HG03039 (cell line): ENCODE data around the gene ST6GAL1.
A peak's percentile ranks its signal among the peaks of the same experiment; 100 is the strongest.

Experiments
- ATAC-seq: cut with Tn5 transposase; IDR thresholded peaks from one replicate; pipeline ENCODE4 v1.9.1; 2021; ENCODE audit warnings: mild to moderate bottlenecking, moderate library complexity; ENCODE audit not compliant: unreplicated experiment

ST6GAL1 gene

DNA sequence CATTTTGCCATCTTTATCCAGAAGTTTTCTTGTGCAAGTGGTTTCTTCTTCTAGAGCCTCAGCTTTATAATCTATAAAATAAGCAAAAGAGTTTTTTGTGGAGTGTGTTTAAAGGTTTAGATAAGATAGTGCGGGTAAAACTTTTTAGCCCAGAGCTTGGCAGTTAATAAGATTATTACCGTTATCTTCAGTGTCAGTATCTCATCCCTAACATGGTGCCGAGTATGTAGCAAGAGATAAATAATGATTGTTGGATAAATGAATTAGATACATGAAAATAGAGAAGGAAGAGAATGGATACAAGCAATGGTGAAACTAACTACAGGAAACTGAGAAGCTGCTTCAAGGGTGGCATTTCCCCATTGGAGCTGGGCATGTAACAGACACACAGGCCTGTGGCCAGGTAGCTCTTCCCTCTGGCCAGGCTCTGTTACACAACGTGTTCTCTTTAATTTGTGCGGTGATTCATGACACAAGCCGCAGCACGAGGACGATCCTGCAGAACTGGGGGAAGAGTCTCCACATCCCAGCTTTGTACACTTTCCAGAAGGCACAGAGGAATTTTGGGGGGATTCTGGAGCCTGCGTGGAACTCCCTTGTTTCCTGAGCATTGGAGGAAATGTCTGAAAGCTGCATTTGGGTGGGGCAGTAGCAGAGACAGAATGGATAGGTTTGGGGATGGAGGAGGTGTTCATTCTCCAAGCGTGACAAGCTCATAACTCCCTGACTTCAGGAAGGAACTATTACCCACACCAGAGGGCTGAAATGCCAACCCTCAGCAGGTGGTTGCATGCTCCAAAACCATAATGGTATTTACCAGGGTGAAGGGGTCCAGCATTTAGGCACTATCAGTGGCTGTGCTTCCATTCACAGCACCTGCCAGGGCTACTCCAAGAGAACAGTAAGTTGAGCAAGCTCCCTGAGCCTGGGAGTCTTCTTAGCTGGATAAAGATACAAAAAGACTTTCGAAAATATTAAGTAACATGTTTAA lies 14.2 kb upstream of the ST6GAL1 start:
- ATAC-seq: no peak

DNA sequence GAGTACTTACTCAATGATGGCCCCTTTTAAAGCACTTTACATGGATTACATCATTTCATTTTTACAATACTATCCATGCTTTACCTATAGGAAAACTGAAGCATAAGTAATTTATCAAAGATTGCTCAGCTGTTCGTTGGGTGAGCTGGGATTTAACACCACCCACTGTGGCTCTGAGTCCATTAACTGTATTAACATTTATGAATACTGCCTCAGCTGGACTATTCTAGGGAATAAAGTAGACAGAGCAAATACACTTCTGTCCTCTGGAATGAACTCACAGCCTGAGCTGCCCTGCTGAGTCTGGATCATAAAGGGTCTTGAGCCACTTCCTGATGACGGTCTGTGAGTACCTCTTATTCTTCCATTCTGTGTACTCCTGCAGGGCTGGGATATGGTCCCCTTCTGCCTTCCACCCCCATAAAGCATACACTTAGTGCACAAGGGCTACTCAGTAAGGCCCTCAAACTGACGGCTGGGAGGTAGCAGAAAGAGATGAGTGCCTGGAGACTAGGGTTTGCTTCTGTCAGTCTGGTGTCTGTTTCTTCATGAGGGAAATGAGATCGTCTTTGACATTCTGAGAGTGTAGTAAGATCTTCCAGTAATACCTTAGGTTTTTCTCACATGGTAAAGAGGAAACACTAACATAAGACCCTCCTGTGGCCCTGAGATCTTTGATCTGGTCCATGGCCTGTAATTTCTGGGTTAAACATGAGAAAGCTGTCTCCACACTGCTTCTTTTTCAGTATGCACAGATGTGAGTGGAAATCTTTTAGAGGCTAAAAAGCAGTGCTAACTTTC lies 12.6 kb upstream of the ST6GAL1 start:
- no peak for ATAC-seq

DNA sequence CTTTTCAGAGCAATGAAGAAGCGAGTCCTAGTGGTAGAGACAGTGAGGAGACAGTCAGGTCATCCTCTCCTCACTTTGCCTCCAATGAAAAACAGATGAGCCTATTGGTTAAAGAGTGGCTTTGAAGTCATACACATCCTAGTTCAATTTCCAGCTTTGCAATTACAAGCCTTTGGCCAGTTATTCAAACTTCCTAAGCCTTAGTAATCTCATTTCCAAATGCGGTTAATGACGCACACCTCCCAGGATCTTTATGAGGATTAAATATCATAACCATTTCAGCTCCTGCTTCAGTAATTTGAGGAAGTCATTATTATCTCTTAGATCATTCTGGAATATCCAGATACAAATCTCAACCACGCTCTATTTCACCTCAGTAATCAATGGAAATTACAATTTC lies 10.0 kb upstream of the ST6GAL1 start:
- no peak for ATAC-seq

DNA sequence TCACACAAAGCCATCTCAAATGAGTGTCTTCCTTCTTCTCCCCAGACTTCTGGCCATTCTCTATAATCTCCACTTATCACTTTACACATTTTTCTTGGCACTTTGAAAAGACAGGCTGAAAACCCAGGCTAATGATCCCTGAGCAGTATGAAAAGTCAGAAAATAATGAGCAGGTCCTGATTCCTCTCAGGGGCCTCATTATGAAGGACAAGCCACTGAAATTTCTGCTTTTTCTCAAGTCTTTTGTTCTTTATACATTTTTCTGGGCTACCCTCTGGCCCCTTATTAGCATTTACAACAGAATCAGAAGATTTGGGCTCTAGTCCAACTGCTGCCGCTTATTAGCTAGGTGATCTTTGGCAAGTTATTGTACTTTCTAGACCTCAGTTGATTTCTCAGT lies 9.5 kb upstream of the ST6GAL1 start:
- no peak for ATAC-seq

DNA sequence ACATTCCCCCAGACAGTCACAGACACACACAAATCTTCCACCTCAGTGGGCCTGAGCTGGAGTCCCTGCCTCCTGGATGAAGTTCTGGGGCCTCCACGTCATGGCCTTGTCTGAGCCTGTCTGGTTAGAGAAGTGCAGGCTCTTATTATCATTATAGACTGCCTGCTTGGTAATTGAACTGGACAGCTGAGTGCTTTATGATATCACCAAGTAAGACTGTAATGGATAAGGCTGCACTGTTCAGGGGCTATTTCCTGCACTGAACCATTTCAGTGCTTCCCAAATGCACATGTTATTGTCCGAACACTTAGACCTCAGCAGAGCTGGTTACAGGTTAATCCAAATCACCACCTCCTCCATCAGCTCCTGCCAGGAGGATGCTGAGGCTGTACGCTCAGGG lies 8.7 kb upstream of the ST6GAL1 start:
- no peak for ATAC-seq

DNA sequence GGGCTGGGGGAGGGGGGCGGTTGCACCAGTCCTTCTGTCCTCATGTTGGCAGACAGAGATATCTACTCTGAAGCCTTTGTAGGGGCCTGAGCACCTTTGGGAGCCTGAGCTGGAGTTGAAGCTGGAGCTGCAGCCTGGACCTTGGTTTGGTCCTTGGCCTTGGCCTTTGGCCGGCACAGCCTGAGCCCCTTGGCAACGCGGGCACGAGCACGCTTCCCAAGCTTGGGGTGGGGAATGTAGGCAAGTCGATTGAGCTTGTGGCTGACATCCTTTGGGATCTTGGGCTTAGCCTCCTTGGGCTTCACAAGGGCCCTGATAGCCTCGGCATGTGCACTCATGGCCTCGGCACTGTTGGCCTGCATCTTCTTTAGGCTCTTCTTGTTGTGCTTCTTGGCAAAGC lies 8.1 kb upstream of the ST6GAL1 start:
- ATAC-seq: no peak

DNA sequence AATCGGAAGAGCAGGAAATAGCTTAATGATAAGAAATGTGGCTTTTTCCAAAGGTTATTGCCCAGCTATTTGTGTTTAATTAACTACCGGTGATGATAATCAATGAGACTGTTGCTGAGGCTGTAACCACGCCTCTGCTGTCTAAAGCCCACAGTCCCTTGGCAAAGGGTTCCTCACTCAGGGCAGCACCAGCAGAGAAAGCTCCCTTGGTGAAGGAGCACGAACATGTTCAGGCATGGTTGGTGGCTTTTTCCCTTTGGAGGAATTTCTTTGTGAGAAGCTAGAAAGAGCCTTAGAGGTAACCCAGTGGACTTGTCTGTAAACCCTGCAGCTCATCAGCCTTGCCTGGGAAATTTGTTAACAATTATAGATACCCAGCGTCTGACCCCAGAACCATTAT lies 7.5 kb upstream of the ST6GAL1 start:
- no peak for ATAC-seq

DNA sequence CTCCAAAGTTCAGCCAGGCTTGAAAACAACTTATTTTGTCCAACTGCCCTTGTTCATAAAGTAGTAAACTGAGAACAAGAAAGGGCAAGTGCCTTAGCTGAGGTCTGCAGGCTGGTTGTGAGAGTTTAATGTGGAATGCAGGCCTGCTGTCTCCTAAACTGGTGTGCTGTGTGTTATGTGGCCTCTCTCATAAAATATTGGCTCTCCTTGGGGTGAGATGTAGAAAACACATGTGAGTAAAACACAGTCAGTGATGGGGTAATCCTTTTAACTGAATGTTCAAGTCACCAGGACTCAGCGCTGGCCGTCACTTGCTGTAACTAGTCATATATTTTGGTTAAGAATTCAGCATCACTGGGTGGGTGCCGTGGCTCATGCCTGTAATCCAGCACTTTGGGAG lies 7.1 kb upstream of the ST6GAL1 start:
- ATAC-seq: no peak

DNA sequence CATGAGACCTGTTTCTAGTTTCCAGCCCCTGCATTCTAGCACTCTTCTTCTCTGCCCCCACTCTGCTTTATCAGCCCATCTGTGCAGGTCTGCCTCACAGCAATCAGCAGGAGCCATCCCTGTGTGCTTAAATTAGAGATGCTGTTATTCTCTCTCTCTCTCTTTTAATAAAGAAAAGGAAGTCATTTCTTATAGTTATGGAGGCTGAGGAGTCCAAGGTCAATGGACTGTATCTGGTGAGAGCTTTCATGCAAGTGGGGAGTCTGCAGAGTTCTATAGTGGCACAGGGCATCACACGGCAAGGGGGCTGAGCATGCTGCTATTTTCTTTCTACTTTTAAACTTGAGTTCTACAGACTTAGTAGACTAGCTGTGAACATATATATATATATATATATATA lies 4.5 kb upstream of the ST6GAL1 start:
- no peak for ATAC-seq

DNA sequence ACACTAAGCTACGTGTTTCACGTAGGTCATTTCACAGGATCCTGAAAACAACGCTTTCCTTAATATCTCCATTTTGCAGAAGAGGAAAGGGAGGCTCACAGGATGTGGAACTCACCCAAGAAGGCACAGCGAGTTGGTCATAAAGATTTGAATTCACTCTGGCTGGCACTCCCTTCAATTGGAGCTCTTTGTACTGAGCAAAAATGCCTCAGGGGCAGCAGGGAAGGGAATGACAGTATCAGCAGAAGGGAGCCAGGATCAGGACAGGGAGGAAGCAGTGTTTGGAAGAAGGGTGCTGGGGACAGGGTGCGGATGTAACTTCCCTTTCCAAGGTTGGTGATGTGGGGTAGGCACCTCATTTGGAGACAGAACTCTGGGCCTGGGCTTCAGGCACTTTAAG lies 1.1 kb upstream of the ST6GAL1 start:
- no peak for ATAC-seq

DNA sequence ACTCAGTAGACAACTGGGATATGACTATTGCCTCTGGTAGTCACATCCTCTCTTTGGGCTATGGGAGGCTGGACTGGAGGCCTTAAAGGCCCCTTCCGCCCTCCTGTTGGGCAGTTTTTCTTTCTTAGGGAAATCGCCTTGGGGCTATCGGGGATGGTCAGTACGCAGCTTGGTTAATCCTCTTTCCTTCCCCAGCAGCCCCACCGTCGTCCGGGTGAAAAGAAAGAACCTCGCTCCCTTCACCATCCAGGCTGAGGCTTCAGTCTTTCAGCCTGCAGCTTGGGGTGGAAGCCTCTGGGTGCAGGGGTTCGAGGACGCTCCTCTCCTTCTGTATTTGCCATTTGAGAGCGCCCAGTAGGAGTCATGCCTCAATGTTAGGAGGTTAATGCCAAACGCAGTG lies 641 bp upstream of the ST6GAL1 start:
- no peak for ATAC-seq

DNA sequence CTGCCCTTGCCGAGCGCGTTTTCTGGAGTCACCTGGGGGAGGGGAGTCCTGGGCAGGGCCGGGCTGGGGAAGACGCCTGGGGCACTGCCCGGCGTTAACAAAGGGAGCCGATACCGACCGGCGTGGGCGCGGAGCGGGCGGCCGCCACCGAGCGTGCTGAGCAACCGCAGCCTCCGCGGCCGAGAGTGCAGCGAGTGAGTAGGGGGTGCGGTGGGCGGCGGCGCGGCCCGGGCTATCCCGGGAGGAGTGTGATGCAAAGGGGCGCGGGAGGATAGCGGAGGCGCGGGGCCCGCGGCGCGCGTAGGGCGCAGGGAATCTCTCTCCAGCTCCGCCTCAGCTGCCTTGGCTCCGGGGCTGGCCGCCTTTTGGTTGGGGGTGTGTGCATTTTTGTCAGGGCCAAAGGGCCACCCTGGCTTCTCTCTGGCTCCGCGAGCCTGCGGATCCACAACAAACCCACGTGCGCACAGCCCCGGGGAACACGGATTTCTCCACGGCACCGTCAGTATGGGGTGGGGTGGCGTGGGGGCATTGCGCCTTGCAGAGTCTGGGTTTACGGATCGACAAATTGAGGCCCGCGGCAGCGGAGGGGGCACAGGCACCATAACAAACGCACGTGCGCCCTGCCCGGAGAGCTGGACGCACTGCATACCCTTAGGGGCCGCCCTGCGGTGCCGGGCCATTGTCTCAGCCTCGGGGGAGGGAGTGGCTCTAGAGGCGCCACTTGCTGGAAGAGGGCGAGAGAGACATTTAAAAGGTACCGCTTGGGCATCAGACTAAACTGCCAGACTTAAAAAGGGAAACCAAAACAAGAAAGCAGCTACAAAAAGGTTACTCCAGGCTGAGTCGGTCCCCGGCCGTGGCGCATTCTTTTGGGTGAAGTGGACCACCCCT lies 560 bp downstream of the ST6GAL1 start:
- peak; percentile 54 for ATAC-seq

DNA sequence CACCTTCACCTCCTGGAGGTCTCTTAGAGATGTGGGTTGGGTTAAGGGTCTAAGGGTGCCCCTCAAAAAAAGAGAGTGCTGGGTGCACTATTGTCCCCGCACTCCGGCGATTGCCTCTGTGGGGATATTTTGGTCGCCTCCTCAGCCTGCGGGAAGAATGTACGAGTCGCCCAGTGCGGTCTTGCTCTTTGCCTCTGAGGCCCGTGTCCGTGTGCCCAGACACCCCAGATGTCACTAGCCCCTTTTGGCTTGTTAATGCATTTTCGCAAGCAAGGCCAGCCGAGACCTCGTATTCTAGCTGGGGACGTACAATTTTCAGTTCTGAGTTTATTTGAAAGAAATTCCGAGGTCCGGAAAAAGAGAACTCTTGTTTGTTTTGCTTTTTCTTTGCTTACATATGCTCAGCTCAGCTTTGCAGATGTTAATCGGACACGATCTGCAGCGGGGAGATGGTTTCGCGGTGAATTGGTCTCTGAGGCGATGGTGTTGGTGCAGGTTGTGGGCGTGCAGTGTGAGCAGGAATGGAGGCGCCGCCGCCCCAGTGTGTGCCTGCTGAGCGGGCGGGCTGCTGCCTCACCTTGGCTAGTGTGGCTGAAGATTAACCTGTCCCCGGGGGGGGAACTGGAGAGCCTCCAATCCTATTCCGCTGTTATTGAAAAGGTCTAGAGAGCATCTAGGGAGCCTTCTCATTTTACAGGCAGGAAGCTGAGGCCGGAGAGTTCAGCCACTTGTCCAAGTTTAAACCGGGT lies 1.4 kb downstream of the ST6GAL1 start:
- no peak for ATAC-seq

DNA sequence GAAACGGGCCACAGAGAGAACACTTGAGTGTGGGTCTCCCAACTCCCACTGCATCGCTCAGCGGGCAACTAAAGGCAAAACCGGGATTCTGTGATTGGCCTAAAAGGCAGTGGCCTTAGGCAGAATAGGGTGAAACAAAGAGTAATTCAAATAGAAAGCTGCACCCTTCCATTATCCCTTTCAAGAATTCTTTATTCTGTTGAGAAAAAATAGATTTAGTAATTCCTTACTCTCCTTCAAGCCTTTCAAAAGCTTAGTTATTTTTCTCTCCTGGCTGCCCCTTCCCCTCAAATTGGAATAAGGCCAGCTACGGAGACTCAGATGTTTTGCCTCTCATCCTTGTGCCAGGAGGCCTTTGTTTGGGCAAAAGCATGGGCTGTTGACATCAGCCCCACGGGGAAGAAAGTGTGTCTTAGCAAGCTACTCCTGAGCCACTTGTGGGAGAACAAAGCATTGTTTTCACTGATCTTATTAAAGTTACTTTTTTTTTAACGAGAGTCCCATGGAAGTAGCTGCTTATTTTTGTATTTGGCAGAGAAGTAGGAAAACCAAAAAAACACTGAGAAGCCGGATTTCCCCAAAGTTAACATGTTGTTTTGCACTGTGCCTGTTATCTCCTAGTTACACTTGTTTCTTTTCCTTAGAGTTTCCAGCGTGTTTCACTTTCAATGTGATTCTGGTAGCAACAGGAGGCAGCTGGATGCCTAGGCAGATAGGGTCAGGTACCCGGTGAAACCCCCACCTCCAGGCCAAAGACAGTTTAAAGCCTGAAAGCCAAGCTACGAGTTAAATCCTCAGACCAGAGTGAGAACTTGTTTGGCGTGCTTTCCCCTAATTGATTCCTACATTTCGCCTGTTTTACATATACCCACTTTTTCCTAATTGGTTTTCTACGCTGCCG lies 2.2 kb downstream of the ST6GAL1 start:
- ATAC-seq: no peak

DNA sequence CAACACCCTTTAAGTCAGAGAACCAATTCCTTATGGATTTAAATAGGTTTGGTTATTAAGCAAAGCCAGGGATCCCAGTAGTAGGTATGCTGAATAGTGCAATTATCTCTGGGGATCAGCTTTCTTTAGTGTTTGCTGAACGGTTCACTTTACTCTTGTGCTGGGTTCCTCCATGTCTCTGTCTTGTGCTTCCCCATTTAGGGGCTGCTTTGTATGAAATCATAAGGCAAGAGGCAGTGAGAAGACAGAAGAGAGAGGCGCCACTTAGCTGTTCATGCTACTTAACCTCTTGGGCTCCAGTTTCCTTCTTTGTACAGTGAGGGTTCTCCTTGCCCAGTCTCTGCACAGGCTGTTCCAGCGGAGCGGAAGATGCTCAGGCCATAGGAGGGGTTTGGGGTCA lies 3.5 kb downstream of the ST6GAL1 start:
- ATAC-seq: no peak

DNA sequence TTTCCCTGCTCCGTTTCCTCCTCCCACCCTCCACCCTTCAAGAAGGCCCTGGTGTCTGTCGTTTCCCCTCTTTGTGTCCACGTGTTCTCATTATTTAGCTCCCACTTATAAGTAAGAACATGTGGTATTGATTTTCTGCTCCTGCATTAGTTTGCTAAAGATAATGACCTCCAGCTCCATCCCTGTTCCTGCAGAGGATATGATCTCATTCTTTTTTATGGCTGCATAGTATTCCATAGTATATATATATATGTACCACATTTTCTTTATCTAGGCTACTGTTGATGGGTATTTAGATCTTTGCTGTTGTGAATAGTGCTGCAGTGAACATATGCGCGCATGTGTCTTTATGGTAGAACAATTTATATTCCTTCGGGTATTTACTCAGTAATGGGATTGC lies 4.8 kb downstream of the ST6GAL1 start:
- ATAC-seq: no peak

DNA sequence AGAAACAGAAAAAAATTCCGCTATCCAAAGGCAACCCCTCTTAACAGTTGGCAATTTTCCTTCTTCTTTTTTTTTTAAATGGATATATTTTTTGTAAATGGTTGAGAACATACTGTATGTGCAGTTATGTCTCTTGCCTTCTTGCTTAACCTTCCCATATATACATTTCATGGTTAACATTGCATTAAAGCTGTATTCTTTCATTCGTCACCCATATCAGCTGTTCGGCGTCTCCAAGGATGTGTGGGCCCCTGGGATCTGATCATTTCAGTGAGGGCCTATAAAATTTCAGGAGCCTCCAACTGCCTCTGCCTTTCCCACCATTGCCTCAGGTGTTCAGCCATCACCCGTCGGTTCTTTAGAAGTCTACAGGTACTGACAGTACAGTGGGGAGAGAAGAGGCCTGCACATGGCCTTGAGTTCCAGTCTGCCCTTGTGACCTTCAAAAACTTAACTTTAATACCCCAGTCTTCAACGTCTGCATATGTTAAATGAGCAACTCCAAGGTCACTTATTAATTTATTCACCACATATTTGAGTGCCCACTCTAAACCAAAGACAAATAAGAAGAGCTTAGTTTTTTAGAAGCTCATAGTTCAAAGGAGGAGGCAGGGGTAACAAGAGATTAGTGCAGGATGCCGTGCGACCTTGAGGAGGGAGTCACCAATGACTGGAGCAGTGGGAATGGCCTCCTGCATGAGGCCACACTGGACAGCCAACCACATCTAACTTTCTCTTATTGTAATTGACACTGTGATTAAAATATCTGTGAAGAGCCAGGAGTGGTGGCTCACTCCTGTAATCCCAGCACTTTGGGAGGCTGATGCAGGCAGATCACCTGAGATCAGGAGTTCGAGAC lies 6.9 kb downstream of the ST6GAL1 start:
- no peak for ATAC-seq

DNA sequence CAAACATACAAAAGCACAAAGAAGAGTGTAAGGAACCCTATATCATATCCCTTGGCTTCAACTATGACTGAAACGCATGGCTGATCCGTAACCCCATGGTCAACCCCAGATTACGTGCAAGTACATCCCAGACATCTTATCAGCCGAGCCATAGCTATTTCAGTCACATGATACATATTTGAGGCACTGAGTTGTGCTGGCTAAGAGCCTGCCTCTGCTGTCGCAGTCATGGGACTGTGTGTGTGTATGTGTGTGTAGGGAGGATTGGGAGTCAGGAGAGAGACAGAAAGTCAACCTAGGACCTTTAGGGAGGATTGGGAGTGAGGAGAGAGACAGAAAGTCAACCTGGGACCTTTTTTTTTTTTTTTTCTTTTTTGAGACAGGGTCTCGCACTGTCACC lies 8.4 kb downstream of the ST6GAL1 start:
- no peak for ATAC-seq
